Uterus (tissue), 2 donors: Measurements from ENCODE around the gene HSPA12B.

Experiments used
- CTCF ChIP-seq, 4 experiments: fragments of 200-600 bp in 2 of 4; fragments of 450-650 bp in 2 of 4; sonication (generic) in 2 of 4; IDR thresholded peaks; one replicate each; pipeline ENCODE4 v1.5.1; 2016 to 2019; ENCODE audit warnings: antibody characterized with exemption in 4 of 4, mild to moderate bottlenecking in 2 of 4, moderate library complexity in 1 of 4
- POLR2A ChIP-seq, 2 donors: fragments of 450-650 bp; IDR thresholded peaks; one replicate each; pipeline ENCODE4 v1.6.1; 2016; ENCODE audit warnings: antibody characterized with exemption in 2 of 2, mild to moderate bottlenecking in 1 of 2, moderate library complexity in 1 of 2

DNA sequence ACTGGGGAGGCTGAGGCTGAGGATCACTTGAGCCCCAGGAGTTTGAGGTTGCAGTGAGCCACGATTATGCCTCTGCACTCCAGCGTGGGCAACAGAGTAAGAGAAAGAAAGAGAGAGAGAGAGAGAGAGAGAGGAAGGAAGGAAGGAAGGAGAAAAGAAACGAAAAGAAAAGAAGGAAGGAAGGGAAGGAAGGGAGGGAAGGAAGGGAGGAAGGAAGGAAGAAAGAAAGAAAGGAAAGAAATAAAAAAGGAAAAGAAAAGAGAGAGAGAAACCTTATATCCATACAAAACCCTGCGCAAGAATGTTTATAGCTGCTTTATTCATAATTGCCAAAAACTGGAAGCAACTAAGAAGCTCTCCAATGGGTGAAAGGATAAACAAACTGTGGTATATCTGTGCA lies 8.1 kb upstream of the HSPA12B start:
- TF ChIP-seq POLR2A (IDR thresholded peaks at IDR 0.05) (no peak), CTCF (IDR thresholded peaks at IDR 0.05) (no peak)
